Measurements from ENCODE around the gene ACOT12.

Gene ACOT12

GRCh38 chr5:81290146-81290545 lies 103.8 kb downstream of the ACOT12 start:
- no peak for DNase-seq (ENCODE audit: low spot score)

DNA sequence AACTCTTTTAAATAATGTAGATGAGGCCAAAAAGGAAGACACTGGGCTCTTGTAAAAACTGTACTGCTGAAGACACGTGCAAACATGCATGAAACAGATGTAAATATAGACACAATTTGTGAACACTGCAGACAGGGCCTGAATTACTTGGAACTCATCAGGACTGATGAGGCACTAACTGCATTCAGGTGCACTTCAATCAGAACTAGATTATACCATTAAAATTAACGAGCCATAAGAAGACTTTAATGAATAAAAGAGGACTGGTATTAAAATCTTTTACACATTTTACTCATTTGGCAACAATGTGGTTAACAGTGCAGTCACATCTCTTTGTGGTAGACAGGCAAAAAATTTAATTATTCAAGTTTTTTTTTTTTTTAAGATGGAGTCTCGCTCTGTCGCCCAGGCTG lies 105.9 kb downstream of the ACOT12 start:
- DNase-seq (ENCODE audit: low spot score), result no peak

- DNase-seq (ENCODE audit: low spot score), result no peak
Measured at GRCh38 chr5:81286059-81286617, 107.8 kb downstream of the ACOT12 start.

- DNase-seq (ENCODE audit: low spot score), result no peak
Measured at GRCh38 chr5:81283976-81284375, 110.0 kb downstream of the ACOT12 start.

Data from Ammon's horn (tissue), 1 donor.